ENCODE data around the gene NOVA2. TPM values are rescaled to one million over a fixed set of nuclear protein-coding genes. Genes with fewer than 3 reads are reported as not detected.
A peak's percentile ranks its signal among the peaks of the same experiment; 100 is the strongest.

The NOVA2 gene
- polyA plus RNA-seq, 3 donors = not detected

DNA sequence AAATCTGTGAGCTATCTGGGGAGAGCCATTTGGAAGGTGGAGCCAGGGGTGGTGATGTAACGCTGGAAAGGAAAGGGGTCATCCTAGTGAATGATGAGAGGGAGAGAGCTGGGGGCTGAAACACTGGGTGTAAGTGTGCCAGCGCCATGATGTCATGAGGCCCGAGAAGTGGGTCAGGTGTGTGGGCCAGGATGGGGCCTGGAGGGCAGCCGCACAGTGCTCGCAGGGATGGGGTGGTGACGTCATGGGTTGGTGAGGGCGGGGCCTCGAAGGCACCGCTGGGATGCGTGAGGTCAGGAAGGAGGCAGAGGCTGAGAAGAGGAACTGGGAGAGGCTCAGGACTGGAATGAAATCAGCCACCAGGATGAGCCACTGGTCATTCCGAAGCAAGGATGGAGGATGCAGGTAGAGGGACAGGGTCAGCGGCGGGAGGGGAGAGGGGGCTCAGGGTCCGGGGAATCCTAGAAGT is 26.0 kb upstream of the NOVA2 start:
- peaks cover 6 to 11% of the 10 kb centered on the region in 2 donors for H3K36me3 ChIP-seq (replicated peaks in 1 of 2; ENCODE audit: control insufficient read depth in 1 of 2, insufficient read depth in 2 of 2, low read length in 2 of 2)
- peaks cover 25% of the 10 kb centered on the region for H4K20me1 ChIP-seq (ENCODE audit: insufficient read depth, low read length)
- 29% methylated on average over 14 of the region's 14 CpGs for WGBS (ENCODE audit: insufficient coverage)
- no peak overlapping the region for H3K9ac ChIP-seq (ENCODE audit: insufficient read depth, low read length, poor library complexity, severe bottlenecking)
- no peak overlapping the region for H3K4me3 ChIP-seq (replicated peaks in 1 of 3; ENCODE audit: low read depth in 2 of 3, low read length in 3 of 3)
- Mint-ChIP-seq H3K27ac (peak overlapping the region in 3 of 7 donors; percentile 42 to 79 (median 73)), H3K4me3 (peak overlapping the region in 1 of 2 donors; percentile 73), H3K27me3 (ENCODE audit: low read depth in 3 of 3) (peaks cover 21 to 28% (median 21%) of the 10 kb centered on the region in 3 donors), H3K4me1 (peaks cover 20% of the 10 kb centered on the region), H3K9me3 (peaks cover 0 to 10% (median 1%) of the 10 kb centered on the region in 7 donors), H3K36me3 (peaks cover 20 to 30% of the 10 kb centered on the region in 2 donors)
- H3K4me1 ChIP-seq (ENCODE audit: control insufficient read depth in 1 of 2, insufficient read depth in 2 of 2, low read length in 2 of 2) = peaks cover 23 to 27% of the 10 kb centered on the region in 2 donors
- DNase-seq = peak; percentile 41 to 78 (median 47)
- peaks cover 3 to 15% of the 10 kb centered on the region in 2 donors for H3K27me3 ChIP-seq (ENCODE audit: control insufficient read depth in 2 of 2, insufficient read depth in 2 of 2, low read length in 2 of 2)
- no peaks in the 10 kb centered on the region for H3K79me2 ChIP-seq (ENCODE audit: insufficient read depth, low read length)
- H3K4me2 ChIP-seq (replicated peaks; ENCODE audit: extremely low read depth, low read length, poor library complexity, severe bottlenecking) = no peak overlapping the region
- H3K27ac ChIP-seq (ENCODE audit: low read depth in 1 of 2, low read length in 2 of 2) = no peak overlapping the region
- TF ChIP-seq, protein P1, sequence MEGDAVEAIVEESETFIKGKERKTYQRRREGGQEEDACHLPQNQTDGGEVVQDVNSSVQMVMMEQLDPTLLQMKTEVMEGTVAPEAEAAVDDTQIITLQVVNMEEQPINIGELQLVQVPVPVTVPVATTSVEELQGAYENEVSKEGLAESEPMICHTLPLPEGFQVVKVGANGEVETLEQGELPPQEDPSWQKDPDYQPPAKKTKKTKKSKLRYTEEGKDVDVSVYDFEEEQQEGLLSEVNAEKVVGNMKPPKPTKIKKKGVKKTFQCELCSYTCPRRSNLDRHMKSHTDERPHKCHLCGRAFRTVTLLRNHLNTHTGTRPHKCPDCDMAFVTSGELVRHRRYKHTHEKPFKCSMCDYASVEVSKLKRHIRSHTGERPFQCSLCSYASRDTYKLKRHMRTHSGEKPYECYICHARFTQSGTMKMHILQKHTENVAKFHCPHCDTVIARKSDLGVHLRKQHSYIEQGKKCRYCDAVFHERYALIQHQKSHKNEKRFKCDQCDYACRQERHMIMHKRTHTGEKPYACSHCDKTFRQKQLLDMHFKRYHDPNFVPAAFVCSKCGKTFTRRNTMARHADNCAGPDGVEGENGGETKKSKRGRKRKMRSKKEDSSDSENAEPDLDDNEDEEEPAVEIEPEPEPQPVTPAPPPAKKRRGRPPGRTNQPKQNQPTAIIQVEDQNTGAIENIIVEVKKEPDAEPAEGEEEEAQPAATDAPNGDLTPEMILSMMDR (IDR thresholded peaks at IDR 0.05) = no peak
- H3K9me3 ChIP-seq (replicated peaks in 1 of 2; ENCODE audit: control insufficient read depth in 1 of 2, insufficient read depth in 1 of 2, low read length in 2 of 2) = no peaks in the 10 kb centered on the region
- H2AFZ ChIP-seq (ENCODE audit: insufficient read depth, low read depth, low read length, poor library complexity, severe bottlenecking) = peak overlapping the region; percentile 8
- intact Hi-C loops (cut with micrococcal nuclease) = no loop called here

DNA sequence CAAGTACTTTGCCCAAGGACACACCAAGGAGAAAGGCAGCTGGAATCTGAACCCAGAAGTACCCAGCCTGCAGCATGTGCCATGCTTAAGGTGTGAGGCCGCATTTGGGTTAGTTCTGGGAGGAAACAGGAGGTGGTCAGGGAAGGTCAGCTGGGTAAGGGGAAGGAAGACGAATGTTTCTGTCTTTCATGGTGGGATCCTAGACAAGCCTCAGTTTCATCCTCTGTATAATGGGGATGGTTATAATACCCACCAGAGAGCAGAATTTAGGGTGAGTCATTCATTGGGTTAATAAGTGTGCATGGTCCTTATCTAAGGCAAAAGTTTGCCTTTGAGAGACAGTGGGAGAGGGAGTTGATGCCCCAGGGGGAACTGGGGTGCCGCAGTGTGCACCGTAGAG is 25.2 kb upstream of the NOVA2 start:
- no peak overlapping the region for H3K27ac ChIP-seq (ENCODE audit: low read depth in 1 of 2, low read length in 2 of 2)
- H3K4me1 Mint-ChIP-seq = peaks cover 22% of the 10 kb centered on the region
- DNase-seq = no peak
- peaks cover 3 to 15% of the 10 kb centered on the region in 2 donors for H3K27me3 ChIP-seq (ENCODE audit: control insufficient read depth in 2 of 2, insufficient read depth in 2 of 2, low read length in 2 of 2)
- H3K9me3 ChIP-seq (replicated peaks in 1 of 2; ENCODE audit: control insufficient read depth in 1 of 2, insufficient read depth in 1 of 2, low read length in 2 of 2) = no peaks in the 10 kb centered on the region
- 86% methylated on average over 3 of the region's 4 CpGs for WGBS (ENCODE audit: insufficient coverage)
- H3K9ac ChIP-seq (ENCODE audit: insufficient read depth, low read length, poor library complexity, severe bottlenecking) = no peak overlapping the region
- H3K9me3 Mint-ChIP-seq = peaks cover 0 to 10% (median 1%) of the 10 kb centered on the region in 7 donors
- TF ChIP-seq, protein P1 (IDR thresholded peaks at IDR 0.05) = no peak
- peaks cover 20 to 28% of the 10 kb centered on the region in 2 donors for H3K36me3 Mint-ChIP-seq
- no peak overlapping the region for H3K4me2 ChIP-seq (replicated peaks; ENCODE audit: extremely low read depth, low read length, poor library complexity, severe bottlenecking)
- H3K27ac Mint-ChIP-seq = no peak overlapping the region
- no peak overlapping the region for H3K4me3 ChIP-seq (replicated peaks in 1 of 3; ENCODE audit: low read depth in 2 of 3, low read length in 3 of 3)
- H4K20me1 ChIP-seq (ENCODE audit: insufficient read depth, low read length) = peaks cover 25% of the 10 kb centered on the region
- no peak overlapping the region for H3K4me3 Mint-ChIP-seq
- intact Hi-C loops (cut with micrococcal nuclease) = no loop called here
- peaks cover 21 to 28% (median 21%) of the 10 kb centered on the region in 3 donors for H3K27me3 Mint-ChIP-seq (ENCODE audit: low read depth in 3 of 3)
- no peak overlapping the region for H2AFZ ChIP-seq (ENCODE audit: insufficient read depth, low read depth, low read length, poor library complexity, severe bottlenecking)
- H3K79me2 ChIP-seq (ENCODE audit: insufficient read depth, low read length) = no peaks in the 10 kb centered on the region
- H3K36me3 ChIP-seq (replicated peaks in 1 of 2; ENCODE audit: control insufficient read depth in 1 of 2, insufficient read depth in 2 of 2, low read length in 2 of 2) = peaks cover 3 to 11% of the 10 kb centered on the region in 2 donors
- peaks cover 28 to 35% of the 10 kb centered on the region in 2 donors for H3K4me1 ChIP-seq (ENCODE audit: control insufficient read depth in 1 of 2, insufficient read depth in 2 of 2, low read length in 2 of 2)

Measured in CD14-positive monocyte (primary cell).